IMR-90 (cell line): Measurements from ENCODE around the gene TNK2. TPM values are rescaled to one million over a fixed set of nuclear protein-coding genes. Genes with fewer than 3 reads are reported as not detected.

Source experiments
- ATAC-seq: fragments of 200-7000 bp; cut with Tn5 transposase; 2 replicates; pipeline ENCODE4 v1.9.1; 2020; ENCODE audit warnings: low read depth, mild to moderate bottlenecking, moderate library complexity
- BruUV-seq: library from RNA; stranded (reverse); fragments of 400-500 nt; replicated peaks from 2 replicates; lab custom pipeline; 2021; lab: Mats Ljungman, UMichigan
- CTCF ChIA-PET: fragments of 300-600 bp; formaldehyde crosslinking; extraction: SDS; loops from one replicate; lab custom pipeline; 2021; ENCODE audit warnings: antibody characterized with exemption; lab: Yijun Ruan, JAX
- POLR2A ChIA-PET: fragments of 300-600 bp; sonication (Branson Sonifier 250); formaldehyde crosslinking; loops from one replicate; lab custom pipeline; 2022; ENCODE audit warnings: antibody characterized with exemption; ENCODE audit not compliant: unreplicated experiment; lab: Charles Lee
- DNase-seq: peaks from one replicate; pipeline ENCODE4 v3.0.0; 2013
- H2AFZ ChIP-seq: replicated peaks from 2 replicates; pipeline ENCODE3; 2013; ENCODE audit warnings: low read length, mild to moderate bottlenecking; ENCODE audit not compliant: poor library complexity
- H2AK5ac ChIP-seq: 2 replicates; pipeline ENCODE4 v1.6.1; 2013; ENCODE audit warnings: low read depth, low read length, inconsistent platforms
- H2AK9ac ChIP-seq: replicated peaks from 2 replicates; pipeline ENCODE3; 2013; ENCODE audit warnings: mild to moderate bottlenecking, low read depth, low read length, moderate library complexity; ENCODE audit not compliant: poor library complexity
- H2BK120ac ChIP-seq: 2 replicates; pipeline ENCODE4 v1.6.1; 2013; ENCODE audit warnings: low read depth, low read length, inconsistent platforms
- H2BK15ac ChIP-seq: 3 replicates; pipeline ENCODE4 v1.6.1; 2013; ENCODE audit warnings: low read depth, low read length, inconsistent platforms
- H2BK20ac ChIP-seq: 2 replicates; pipeline ENCODE4 v1.6.1; 2013; ENCODE audit warnings: low read depth, mild to moderate bottlenecking, inconsistent platforms, low read length, moderate library complexity
- H2BK5ac ChIP-seq: 2 replicates; pipeline ENCODE4 v1.6.1; 2013; ENCODE audit warnings: mild to moderate bottlenecking, low read depth, low read length, inconsistent platforms; ENCODE audit not compliant: poor library complexity, severe bottlenecking
- H3K14ac ChIP-seq: replicated peaks from 2 replicates; pipeline ENCODE4 v1.6.1; 2013; ENCODE audit warnings: low read depth, low read length, inconsistent platforms
- H3K18ac ChIP-seq: 2 replicates; pipeline ENCODE4 v1.6.1; 2013; ENCODE audit warnings: low read depth, low read length, control low read depth
- H3K23ac ChIP-seq: 2 replicates; pipeline ENCODE4 v1.6.1; 2013; ENCODE audit warnings: low read depth, low read length, inconsistent platforms
- H3K27ac ChIP-seq: 2 replicates; pipeline ENCODE4 v1.5.1; 2013; ENCODE audit warnings: mild to moderate bottlenecking, control low read depth, low read length; ENCODE audit not compliant: insufficient read depth
- H3K27me3 ChIP-seq: 2 replicates; pipeline ENCODE4 v1.6.1; 2013; ENCODE audit warnings: low read length; ENCODE audit not compliant: control insufficient read depth, insufficient read depth
- H3K36me3 ChIP-seq: 2 replicates; pipeline ENCODE4 v1.6.1; 2013; ENCODE audit warnings: low read length, mixed read lengths; ENCODE audit not compliant: control insufficient read depth, insufficient read depth
- H3K4ac ChIP-seq: 2 replicates; pipeline ENCODE4 v1.6.1; 2013; ENCODE audit warnings: low read depth, low read length, inconsistent platforms
- H3K4me1 ChIP-seq: 2 replicates; pipeline ENCODE4 v1.6.1; 2013; ENCODE audit warnings: low read length, mixed read lengths; ENCODE audit not compliant: control insufficient read depth, insufficient read depth
- H3K4me2 ChIP-seq: 2 replicates; pipeline ENCODE4 v1.6.1; 2013; ENCODE audit warnings: low read depth, mild to moderate bottlenecking, control low read depth, low read length, moderate library complexity
- H3K4me3 ChIP-seq: 2 replicates; pipeline ENCODE4 v1.5.1; 2013; ENCODE audit warnings: low read depth, mild to moderate bottlenecking, control low read depth, low read length, moderate library complexity; ENCODE audit not compliant: insufficient read depth
- H3K56ac ChIP-seq: 2 replicates; pipeline ENCODE4 v1.6.1; 2013; ENCODE audit warnings: low read length, inconsistent platforms; ENCODE audit not compliant: insufficient read depth; ENCODE audit errors: extremely low read depth
- H3K79me1 ChIP-seq, 2 experiments: 2 replicates each; pipeline ENCODE4 v1.6.1; 2013; ENCODE audit warnings: low read length in 2 of 2, inconsistent platforms in 1 of 2, low read depth in 1 of 2
- H3K9ac ChIP-seq: 2 replicates; pipeline ENCODE4 v1.6.1; 2013; ENCODE audit warnings: low read depth, low read length, control low read depth
- H3K9me1 ChIP-seq: 2 replicates; pipeline ENCODE4 v1.6.1; 2013; ENCODE audit warnings: low read length, inconsistent platforms; ENCODE audit not compliant: insufficient read depth
- H3K9me3 ChIP-seq: 2 replicates; pipeline ENCODE4 v1.6.1; 2013; ENCODE audit warnings: low read length; ENCODE audit not compliant: control insufficient read depth, insufficient read depth
- H4K20me1 ChIP-seq: 2 replicates; pipeline ENCODE4 v1.6.1; 2013; ENCODE audit warnings: low read length, inconsistent platforms; ENCODE audit not compliant: insufficient read depth
- H4K5ac ChIP-seq: 2 replicates; pipeline ENCODE4 v1.6.1; 2013; ENCODE audit warnings: mild to moderate bottlenecking, low read depth, low read length, control low read depth
- H4K8ac ChIP-seq, 2 experiments: 2 replicates each; pipeline ENCODE4 v1.6.1; 2013; ENCODE audit warnings: low read depth in 2 of 2, low read length in 2 of 2, control low read depth in 1 of 2, inconsistent platforms in 1 of 2
- H4K91ac ChIP-seq: 2 replicates; pipeline ENCODE4 v1.6.1; 2013; ENCODE audit warnings: low read depth, low read length, inconsistent platforms; ENCODE audit not compliant: insufficient read depth
- MAZ ChIP-seq: IDR thresholded peaks from 2 replicates; pipeline ENCODE4 v1.6.1; 2012; ENCODE audit warnings: low read depth, mild to moderate bottlenecking, low read length, improper control_type of control experiment, moderate library complexity, borderline replicate concordance
- MXI1 ChIP-seq: IDR thresholded peaks from 2 replicates; pipeline ENCODE4 v1.6.1; 2012; ENCODE audit warnings: low read depth, mild to moderate bottlenecking, low read length, moderate library complexity, borderline replicate concordance
- WGBS, 2 experiments: methylation state at CpG; one replicate each; pipeline versions ENCODE4 v1.1.5 to v1.1.7; 2013; ENCODE audit warnings: missing lambda C conversion rate in 2 of 2; ENCODE audit not compliant: insufficient read length in 1 of 2; ENCODE audit errors: extremely low coverage in 2 of 2; 5-methylcytosine and 5-hydroxymethylcytosine counted together
- dilution Hi-C: fragments of 300-500 bp; cut with HindIII; formaldehyde crosslinking; loops from one replicate; pipeline ENCODE4 v1.14.3; 2018; ENCODE audit warnings: low sequenced_read_pairs; ENCODE audit not compliant: unreplicated experiment
- in situ Hi-C: fragments of 300-500 bp; cut with MboI; formaldehyde crosslinking; loops from 3 replicates; pipeline ENCODE4 v1.14.3; 2019; ENCODE audit warnings: low sequenced_read_pairs, inconsistent platforms, mixed read lengths
- intact Hi-C: fragments of 100-400 bp; cut with micrococcal nuclease; formaldehyde crosslinking; loops from 2 replicates; pipeline ENCODE4 v1.10.0; 2022
- polyA plus RNA-seq, 3 experiments: library from polyadenylated mRNA; depleted of rRNA; stranded (reverse); fragments of >200 nt; gene quantifications; 2 replicates each; pipeline ENCODE4 v1.2.3, GENCODE V29; 2012; ENCODE audit warnings: low replicate concordance in 1 of 3
- total RNA-seq: library from RNA; depleted of rRNA; stranded (reverse); fragments of >200 nt; gene quantifications from 2 replicates; pipeline ENCODE4 v1.2.3, GENCODE V29; 2012

TNK2 gene
- total and polyA plus RNA-seq, 2 of the 4 experiments (the other 2 are of a cell fraction): 2.2 to 13.8 TPM

DNA sequence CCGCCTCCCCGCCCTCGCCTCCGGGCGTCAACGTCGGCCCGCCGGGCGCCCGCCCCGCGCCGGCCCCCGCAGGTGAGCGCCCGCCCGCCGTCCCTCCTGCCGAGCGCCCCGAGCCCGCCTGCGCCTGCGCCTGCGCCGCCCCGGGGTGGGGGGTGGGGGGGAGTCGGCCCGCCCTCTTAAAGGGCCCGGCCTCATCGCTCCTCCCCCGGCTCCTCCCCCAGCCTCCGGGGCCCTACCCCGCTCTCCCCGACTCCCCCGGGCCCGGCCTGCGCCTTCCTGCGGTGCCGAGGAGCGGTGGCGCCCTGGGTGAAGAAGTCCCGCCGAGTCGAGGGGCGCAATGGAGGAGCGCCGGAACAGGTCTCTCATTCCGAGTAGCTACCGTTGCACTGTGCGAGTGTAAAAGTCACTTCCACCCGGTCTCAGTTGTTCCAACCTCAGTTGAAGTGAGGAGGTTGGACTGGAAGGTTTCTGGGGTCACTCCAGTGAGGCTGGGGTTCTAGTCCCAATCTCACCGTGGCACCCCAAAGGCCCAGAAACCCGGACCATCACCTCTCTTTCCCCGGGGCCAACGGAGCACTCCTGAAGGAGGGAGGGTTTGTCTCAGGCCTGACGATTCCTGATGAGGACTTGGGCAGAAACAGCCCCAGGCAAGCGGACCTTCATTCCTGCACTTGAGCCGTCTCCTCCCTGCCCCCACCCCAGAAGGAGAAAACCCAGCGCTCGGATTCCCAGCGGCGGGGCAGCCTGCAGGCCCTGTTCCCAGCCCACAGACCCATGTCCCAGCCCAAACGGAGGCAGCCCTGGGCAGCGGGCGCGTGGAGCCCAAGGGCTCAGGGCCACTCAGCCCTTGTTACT is 1.5 kb upstream of the TNK2 start:
- Histone ChIP-seq H2AK5ac (peak overlapping the region; percentile 51), H2BK120ac (peak overlapping the region; percentile 90; the same call in 1 of the 2 replicates), H3K14ac (peak overlapping the region; percentile 80), H3K4me3 (peak overlapping the region; percentile 81), H4K20me1 (peaks cover 15% of the 10 kb centered on the region; the same call in 1 of the 2 replicates), H3K4ac (peak overlapping the region; percentile 90), H3K36me3 (no peaks in the 10 kb centered on the region), H4K8ac (peak overlapping the region; percentile 88 to 95), H3K4me2 (peak overlapping the region; percentile 94), H2BK5ac (no peak overlapping the region), H3K18ac (peak overlapping the region; percentile 87), H2AFZ (peak overlapping the region; percentile 99), H2AK9ac (peak overlapping the region; percentile 94), H3K9me1 (peaks cover 9% of the 10 kb centered on the region), H3K56ac (peak overlapping the region; percentile 67; the same call in 1 of the 2 replicates), H3K9me3 (no peaks in the 10 kb centered on the region), H3K4me1 (peaks cover 25% of the 10 kb centered on the region), H3K23ac (peak overlapping the region; percentile 54), H2BK20ac (peak overlapping the region; percentile 43; the same call in 1 of the 2 replicates), H2BK15ac (peak overlapping the region; percentile 18; the same call in 1 of the 3 replicates), H3K9ac (peak overlapping the region; percentile 72), H4K5ac (peak overlapping the region; percentile 87), H3K79me1 (peaks cover 0 to 27% of the 10 kb centered on the region in 2 experiments; a peak in 2 of 4 replicates), H4K91ac (peak overlapping the region; percentile 89), H3K27me3 (no peaks in the 10 kb centered on the region), H3K27ac (peak overlapping the region; percentile 59)
- peak; percentile 91 for ATAC-seq
- peak; percentile 61 for DNase-seq
- CTCF ChIA-PET: interaction anchor here (1.2 kb wide), 1 partner anchor 15 kb away, joined by 6 read pairs; no protein-coding TSS in a partner anchor
- TF ChIP-seq MAZ: peak; percentile 85
- TF ChIP-seq MXI1: no peak
- POLR2A ChIA-PET: no interaction called here
- no TSS peak for BruUV-seq
- dilution Hi-C loops (no loop called here), intact Hi-C loops (no loop called here), in situ Hi-C loops (no loop called here)
- 0% methylated on average over 11 of the region's 68 CpGs; no CpG with 5 or more reads in 1 of the 2 experiments for WGBS, 2 experiments
